Stomach (tissue), 4 donors: ENCODE data around the gene SCG2.

Experiments used
- EP300 ChIP-seq: sonication (generic); formaldehyde crosslinking; IDR thresholded peaks from one replicate; pipeline ENCODE4 v1.6.1; 2017; ENCODE audit warnings: antibody characterized with exemption
- POLR2A ChIP-seq, 4 donors: fragments of 450-650 bp; IDR thresholded peaks; one replicate each; pipeline ENCODE4 v1.6.1; 2016; ENCODE audit warnings: antibody characterized with exemption in 4 of 4, control low read depth in 2 of 4, mild to moderate bottlenecking in 1 of 4, moderate library complexity in 1 of 4
- POLR2AphosphoS5 ChIP-seq, 3 donors: sonication (generic); formaldehyde crosslinking; IDR thresholded peaks; one replicate each; pipeline ENCODE4 v1.6.1; 2016; ENCODE audit warnings: antibody characterized with exemption in 3 of 3
- TF ChIP-seq, protein P1 (sequence below), 7 experiments: fragments of 450-650 bp in 4 of 7; fragments of 200-600 bp in 3 of 7; sonication (generic) in 3 of 7; IDR thresholded peaks; one replicate each; pipeline ENCODE4 v1.5.1; 2016 to 2019; ENCODE audit warnings: antibody characterized with exemption in 7 of 7, control low read depth in 2 of 7, mild to moderate bottlenecking in 1 of 7

DNA sequence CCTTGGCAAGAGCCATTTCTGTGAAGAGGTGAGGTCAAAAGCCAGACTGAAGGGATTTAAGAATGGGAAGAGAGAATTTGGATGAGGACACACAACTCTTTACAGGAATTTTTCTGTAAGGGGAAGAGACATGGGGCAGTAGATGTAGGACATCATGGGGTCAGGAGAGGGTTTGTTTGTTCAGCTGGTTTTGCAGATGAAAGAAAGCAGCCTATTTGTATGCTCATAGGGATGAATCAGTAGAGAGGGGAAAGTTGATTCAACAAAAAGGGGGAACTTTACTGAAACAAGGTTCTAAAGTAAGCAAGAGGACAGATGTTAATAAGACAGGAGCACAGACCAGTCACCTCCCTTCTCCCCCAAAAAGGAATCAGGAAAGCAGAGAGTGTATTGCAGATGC is 11.2 kb downstream of the SCG2 start:
- TF ChIP-seq, protein P1, sequence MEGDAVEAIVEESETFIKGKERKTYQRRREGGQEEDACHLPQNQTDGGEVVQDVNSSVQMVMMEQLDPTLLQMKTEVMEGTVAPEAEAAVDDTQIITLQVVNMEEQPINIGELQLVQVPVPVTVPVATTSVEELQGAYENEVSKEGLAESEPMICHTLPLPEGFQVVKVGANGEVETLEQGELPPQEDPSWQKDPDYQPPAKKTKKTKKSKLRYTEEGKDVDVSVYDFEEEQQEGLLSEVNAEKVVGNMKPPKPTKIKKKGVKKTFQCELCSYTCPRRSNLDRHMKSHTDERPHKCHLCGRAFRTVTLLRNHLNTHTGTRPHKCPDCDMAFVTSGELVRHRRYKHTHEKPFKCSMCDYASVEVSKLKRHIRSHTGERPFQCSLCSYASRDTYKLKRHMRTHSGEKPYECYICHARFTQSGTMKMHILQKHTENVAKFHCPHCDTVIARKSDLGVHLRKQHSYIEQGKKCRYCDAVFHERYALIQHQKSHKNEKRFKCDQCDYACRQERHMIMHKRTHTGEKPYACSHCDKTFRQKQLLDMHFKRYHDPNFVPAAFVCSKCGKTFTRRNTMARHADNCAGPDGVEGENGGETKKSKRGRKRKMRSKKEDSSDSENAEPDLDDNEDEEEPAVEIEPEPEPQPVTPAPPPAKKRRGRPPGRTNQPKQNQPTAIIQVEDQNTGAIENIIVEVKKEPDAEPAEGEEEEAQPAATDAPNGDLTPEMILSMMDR (IDR thresholded peaks at IDR 0.05), result no peak
- no peak for TF ChIP-seq POLR2AphosphoS5 (IDR thresholded peaks at IDR 0.05)
- TF ChIP-seq EP300, result no peak
- TF ChIP-seq POLR2A (IDR thresholded peaks at IDR 0.05), result no peak
